Stomach (tissue), 9 donors: ENCODE results near the gene C1QL1. TPM values are rescaled to one million over a fixed set of nuclear protein-coding genes. Genes with fewer than 3 reads are reported as not detected.

Source experiments
- DNase-seq, 2 donors: peaks; one replicate each; pipeline versions ENCODE4 v3.0.0 to v3.0.0-alpha.2; 2013 to 2019
- H3K27ac ChIP-seq, 5 donors: fragments of 200-600 bp in 4 of 5; sonication (generic) in 4 of 5; one replicate each; pipeline ENCODE4 v1.5.1; 2013 to 2019; ENCODE audit warnings: mild to moderate bottlenecking in 1 of 5, moderate library complexity in 1 of 5
- H3K27me3 ChIP-seq, 3 donors: fragments of 200-600 bp; sonication (generic); one replicate each; pipeline ENCODE4 v1.5.1; 2017 to 2019; ENCODE audit warnings: mixed run types in 1 of 3
- H3K36me3 ChIP-seq, 4 donors: fragments of 200-600 bp; sonication (generic); 1 replicate in 3 of 4; 2 replicates in 1 of 4; pipeline ENCODE4 v1.5.1; 2016 to 2019
- H3K4me1 ChIP-seq, 4 donors: fragments of 200-600 bp; sonication (generic); one replicate each; pipeline ENCODE4 v1.5.1; 2016 to 2019
- H3K4me3 ChIP-seq, 4 donors: fragments of 200-600 bp; sonication (generic) in 3 of 4; one replicate each; pipeline ENCODE4 v1.5.1; 2016 to 2019; ENCODE audit warnings: mild to moderate bottlenecking in 1 of 4
- H3K9me3 ChIP-seq, 4 donors: fragments of 200-600 bp; sonication (generic); one replicate each; pipeline ENCODE4 v1.5.1; 2016 to 2019
- EP300 ChIP-seq: sonication (generic); formaldehyde crosslinking; IDR thresholded peaks from one replicate; pipeline ENCODE4 v1.6.1; 2017; ENCODE audit warnings: antibody characterized with exemption
- POLR2A ChIP-seq, 4 donors: fragments of 450-650 bp; IDR thresholded peaks; one replicate each; pipeline ENCODE4 v1.6.1; 2016; ENCODE audit warnings: antibody characterized with exemption in 4 of 4, control low read depth in 2 of 4, mild to moderate bottlenecking in 1 of 4, moderate library complexity in 1 of 4
- POLR2AphosphoS5 ChIP-seq, 3 donors: sonication (generic); formaldehyde crosslinking; IDR thresholded peaks; one replicate each; pipeline ENCODE4 v1.6.1; 2016; ENCODE audit warnings: antibody characterized with exemption in 3 of 3
- WGBS, 5 donors: extraction: QIAGEN DNeasy Blood & Tissue Kit in 3 of 5; methylation state at CpG; one replicate each; pipeline versions ENCODE4 v1.1.5 to v1.1.7; 2013 to 2018; 5-methylcytosine and 5-hydroxymethylcytosine counted together
- intact Hi-C: fragments of 100-400 bp; cut with DNase I; formaldehyde crosslinking; loops from one replicate; pipeline ENCODE4 v1.15.1; 2023; ENCODE audit warnings: low total_unique reads
- polyA plus RNA-seq, 3 donors: library from polyadenylated mRNA; stranded (reverse); fragments of 200-250 nt; gene quantifications; one replicate each; pipeline ENCODE4 v1.2.3, GENCODE V29; 2013
- total RNA-seq, 5 donors: library from RNA; depleted of rRNA; stranded (reverse); fragments of >200 nt; gene quantifications; one replicate each; pipeline versions ENCODE4 v1.1.0 to v1.2.3, GENCODE V29; 2014 to 2016
- TF ChIP-seq, protein P1 (sequence below), 7 experiments: fragments of 450-650 bp in 4 of 7; fragments of 200-600 bp in 3 of 7; sonication (generic) in 3 of 7; IDR thresholded peaks; one replicate each; pipeline ENCODE4 v1.5.1; 2016 to 2019; ENCODE audit warnings: antibody characterized with exemption in 7 of 7, control low read depth in 2 of 7, mild to moderate bottlenecking in 1 of 7
- donor health status: healthy with polysubstance abuse.
- donor health status: Bipolar disorder and iron deficiency.
- donor health status: healthy.

The C1QL1 gene
- total and polyA plus RNA-seq, 8 donors: 2.2 to 16.3 (median 5.2) TPM; not detected in 1

GRCh38 chr17:44932096-44932786 is 35.9 kb downstream of the C1QL1 start:
- no peak for TF ChIP-seq POLR2AphosphoS5 (IDR thresholded peaks at IDR 0.05)
- TF ChIP-seq, protein P1, sequence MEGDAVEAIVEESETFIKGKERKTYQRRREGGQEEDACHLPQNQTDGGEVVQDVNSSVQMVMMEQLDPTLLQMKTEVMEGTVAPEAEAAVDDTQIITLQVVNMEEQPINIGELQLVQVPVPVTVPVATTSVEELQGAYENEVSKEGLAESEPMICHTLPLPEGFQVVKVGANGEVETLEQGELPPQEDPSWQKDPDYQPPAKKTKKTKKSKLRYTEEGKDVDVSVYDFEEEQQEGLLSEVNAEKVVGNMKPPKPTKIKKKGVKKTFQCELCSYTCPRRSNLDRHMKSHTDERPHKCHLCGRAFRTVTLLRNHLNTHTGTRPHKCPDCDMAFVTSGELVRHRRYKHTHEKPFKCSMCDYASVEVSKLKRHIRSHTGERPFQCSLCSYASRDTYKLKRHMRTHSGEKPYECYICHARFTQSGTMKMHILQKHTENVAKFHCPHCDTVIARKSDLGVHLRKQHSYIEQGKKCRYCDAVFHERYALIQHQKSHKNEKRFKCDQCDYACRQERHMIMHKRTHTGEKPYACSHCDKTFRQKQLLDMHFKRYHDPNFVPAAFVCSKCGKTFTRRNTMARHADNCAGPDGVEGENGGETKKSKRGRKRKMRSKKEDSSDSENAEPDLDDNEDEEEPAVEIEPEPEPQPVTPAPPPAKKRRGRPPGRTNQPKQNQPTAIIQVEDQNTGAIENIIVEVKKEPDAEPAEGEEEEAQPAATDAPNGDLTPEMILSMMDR (IDR thresholded peaks at IDR 0.05): no peak
- Histone ChIP-seq H3K9me3 (no peaks in the 10 kb centered on the region), H3K27me3 (no peaks in the 10 kb centered on the region), H3K27ac (no peak overlapping the region), H3K4me3 (no peak overlapping the region), H3K36me3 (peaks cover 0 to 46% (median 0%) of the 10 kb centered on the region in 4 donors), H3K4me1 (no peaks in the 10 kb centered on the region)
- intact Hi-C loops: no loop called here
- 87 to 97% (median 93%) methylated on average over 6 to 8 of the region's 8 CpGs for WGBS, 5 donors
- DNase-seq: no peak

GRCh38 chr17:44931376-44931775 is 36.7 kb downstream of the C1QL1 start:
- no peak overlapping the region for H3K4me3 ChIP-seq
- no peaks in the 10 kb centered on the region for H3K4me1 ChIP-seq
- H3K27ac ChIP-seq: no peak overlapping the region
- 75 to 91% (median 86%) methylated on average over 5 of the region's 5 CpGs for WGBS, 5 donors
- H3K9me3 ChIP-seq: no peaks in the 10 kb centered on the region
- DNase-seq: no peak
- TF ChIP-seq POLR2AphosphoS5 (IDR thresholded peaks at IDR 0.05) (no peak), POLR2A (IDR thresholded peaks at IDR 0.05) (no peak), EP300 (no peak)
- TF ChIP-seq, protein P1 (IDR thresholded peaks at IDR 0.05): no peak
- H3K36me3 ChIP-seq: peaks cover 0 to 51% (median 0%) of the 10 kb centered on the region in 4 donors
- intact Hi-C loops: no loop called here
- H3K27me3 ChIP-seq: no peaks in the 10 kb centered on the region

- intact Hi-C loops: no loop called here
- no peak overlapping the region for H3K27ac ChIP-seq
- H3K36me3 ChIP-seq: peaks cover 0 to 51% (median 0%) of the 10 kb centered on the region in 4 donors
- no peaks in the 10 kb centered on the region for H3K9me3 ChIP-seq
- H3K27me3 ChIP-seq: no peaks in the 10 kb centered on the region
- 82 to 88% (median 88%) methylated on average over 6 of the region's 6 CpGs for WGBS, 5 donors
- H3K4me1 ChIP-seq: no peaks in the 10 kb centered on the region
- H3K4me3 ChIP-seq: no peak overlapping the region
- DNase-seq: no peak
- no peak for TF ChIP-seq EP300
- TF ChIP-seq, protein P1 (IDR thresholded peaks at IDR 0.05): no peak
- no peak for TF ChIP-seq POLR2A (IDR thresholded peaks at IDR 0.05)
- no peak for TF ChIP-seq POLR2AphosphoS5 (IDR thresholded peaks at IDR 0.05)
Measured at GRCh38 chr17:44930667-44931066, 37.4 kb downstream of the C1QL1 start.

- Histone ChIP-seq H3K4me1 (no peaks in the 10 kb centered on the region), H3K9me3 (no peaks in the 10 kb centered on the region), H3K36me3 (peaks cover 0 to 47% (median 0%) of the 10 kb centered on the region in 4 donors), H3K4me3 (no peak overlapping the region), H3K27me3 (no peaks in the 10 kb centered on the region), H3K27ac (no peak overlapping the region)
- TF ChIP-seq POLR2AphosphoS5 (IDR thresholded peaks at IDR 0.05): no peak
- TF ChIP-seq POLR2A (IDR thresholded peaks at IDR 0.05): no peak
- no peak for TF ChIP-seq EP300
- TF ChIP-seq, protein P1 (IDR thresholded peaks at IDR 0.05): no peak
- DNase-seq: no peak
- WGBS, 5 donors: 79 to 99% (median 95%) methylated on average over 6 to 7 of the region's 7 CpGs
- intact Hi-C loops: no loop called here
Measured at GRCh38 chr17:44928950-44929720, 39.0 kb downstream of the C1QL1 start.
